Ectodermal cell (in vitro differentiated cells): ENCODE data around the gene ZNF462.
A peak's percentile ranks its signal among the peaks of the same experiment; 100 is the strongest.

Experiments used
- H3K27ac ChIP-seq: 2 replicates; pipeline ENCODE4 v1.7.0; 2013; ENCODE audit warnings: mild to moderate bottlenecking, low read depth, low read length; ENCODE audit not compliant: insufficient read depth, poor library complexity, severe bottlenecking
- H3K27me3 ChIP-seq: 2 replicates; pipeline ENCODE4 v1.7.0; 2013; ENCODE audit warnings: mild to moderate bottlenecking, low read length; ENCODE audit not compliant: insufficient read depth, control insufficient read depth, poor library complexity, severe bottlenecking
- H3K36me3 ChIP-seq: one replicate; pipeline ENCODE4 v1.7.0; 2013; ENCODE audit warnings: low read length; ENCODE audit not compliant: control insufficient read depth, insufficient read depth
- H3K4me1 ChIP-seq: one replicate; pipeline ENCODE4 v1.7.0; 2013; ENCODE audit warnings: low read length; ENCODE audit not compliant: control insufficient read depth, insufficient read depth
- H3K4me3 ChIP-seq: 2 replicates; pipeline ENCODE4 v1.7.0; 2013; ENCODE audit warnings: low read depth, low read length, control low read depth; ENCODE audit not compliant: insufficient read depth
- H3K9me3 ChIP-seq: 2 replicates; pipeline ENCODE4 v1.7.0; 2013; ENCODE audit warnings: mild to moderate bottlenecking, low read length, moderate library complexity; ENCODE audit not compliant: control insufficient read depth
- WGBS, 2 experiments: methylation state at CpG; one replicate each; pipeline ENCODE4 v1.1.7; 2013; ENCODE audit warnings: missing lambda C conversion rate in 2 of 2; 5-methylcytosine and 5-hydroxymethylcytosine counted together

Gene ZNF462

GRCh38 chr9:107018861-107019545 lies 156.0 kb downstream of the ZNF462 start:
- H3K9me3 ChIP-seq: no peaks in the 10 kb centered on the region
- no peak overlapping the region for H3K4me3 ChIP-seq
- peaks cover 8% of the 10 kb centered on the region for H3K4me1 ChIP-seq
- no peaks in the 10 kb centered on the region for H3K27me3 ChIP-seq
- WGBS, 2 experiments: 95 to 97% methylated on average over 3 to 5 of the region's 5 CpGs
- no peaks in the 10 kb centered on the region for H3K36me3 ChIP-seq
- no peak overlapping the region for H3K27ac ChIP-seq

GRCh38 chr9:107020040-107020530 lies 157.1 kb downstream of the ZNF462 start:
- Histone ChIP-seq H3K27me3 (no peaks in the 10 kb centered on the region), H3K36me3 (no peaks in the 10 kb centered on the region), H3K4me3 (no peak overlapping the region), H3K27ac (peak overlapping the region; percentile 1), H3K9me3 (no peaks in the 10 kb centered on the region), H3K4me1 (peaks cover 8% of the 10 kb centered on the region)
- 46 to 54% methylated on average over 2 of the region's 2 CpGs for WGBS, 2 experiments

- Histone ChIP-seq H3K4me1 (peaks cover 8% of the 10 kb centered on the region), H3K4me3 (no peak overlapping the region), H3K27ac (no peak overlapping the region), H3K27me3 (no peaks in the 10 kb centered on the region), H3K9me3 (no peaks in the 10 kb centered on the region), H3K36me3 (no peaks in the 10 kb centered on the region)
- WGBS, 2 experiments: 91 to 92% methylated on average over 2 of the region's 2 CpGs
Observed at GRCh38 chr9:107024193-107024592, 161.2 kb downstream of the ZNF462 start.

DNA sequence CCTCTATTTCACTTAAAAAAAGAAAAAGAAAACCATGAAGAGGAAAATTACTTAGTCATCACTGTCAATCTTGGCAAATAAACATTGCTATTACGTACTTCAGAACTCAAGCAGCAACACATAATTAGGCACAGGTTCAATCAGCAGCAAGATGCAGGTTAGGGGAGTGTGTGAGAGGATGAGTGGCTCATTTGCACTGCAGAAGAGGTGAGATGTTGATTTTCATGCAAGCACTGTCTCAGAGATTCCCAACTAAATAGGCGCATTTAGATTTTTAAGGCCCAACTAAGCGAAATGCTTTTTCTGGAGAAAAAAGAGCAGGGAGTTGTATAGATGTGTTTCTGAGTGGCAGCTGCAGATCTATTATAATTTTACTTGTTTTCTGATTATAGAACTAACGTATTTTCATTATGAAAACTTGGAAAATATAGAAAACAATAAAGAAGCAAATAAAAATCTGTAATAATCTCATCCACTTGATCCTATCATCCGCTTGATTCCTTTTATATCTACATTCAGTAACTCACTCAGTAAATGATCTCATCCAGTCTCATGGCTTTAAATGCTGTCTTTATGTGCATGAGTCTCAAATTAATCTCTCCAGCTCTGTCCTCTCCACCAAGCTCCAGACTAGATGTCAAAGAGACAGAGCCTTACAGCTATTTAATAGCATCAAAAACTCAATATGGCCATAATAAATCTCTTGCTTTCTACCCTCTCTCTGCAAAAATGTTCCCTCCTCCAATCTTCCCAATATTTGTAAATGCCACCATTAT lies 162.5 kb downstream of the ZNF462 start:
- Histone ChIP-seq H3K36me3 (no peaks in the 10 kb centered on the region), H3K27me3 (no peaks in the 10 kb centered on the region), H3K4me3 (no peak overlapping the region), H3K4me1 (peaks cover 8% of the 10 kb centered on the region), H3K27ac (no peak overlapping the region), H3K9me3 (no peaks in the 10 kb centered on the region)
- 93 to 95% methylated on average over 4 to 5 of the region's 5 CpGs for WGBS, 2 experiments

DNA sequence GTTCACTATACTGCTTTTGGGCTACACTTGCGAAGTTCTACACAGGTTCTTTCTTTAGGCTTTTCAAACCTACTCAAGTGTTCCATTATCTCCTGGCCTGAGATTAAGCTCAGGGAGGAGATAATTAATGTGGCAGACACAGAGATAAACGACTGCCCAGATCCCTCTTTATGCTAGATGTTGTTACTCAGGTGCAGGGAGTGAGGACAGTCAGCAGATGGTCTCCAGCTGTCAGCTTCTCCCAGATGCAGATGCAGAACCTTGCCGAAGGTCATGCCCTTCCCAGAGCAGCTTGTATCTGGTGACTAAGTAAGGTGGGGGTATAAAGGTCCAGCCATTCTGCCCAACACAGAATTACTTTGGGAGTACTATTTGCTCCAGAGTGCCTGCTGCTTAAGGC lies 166.2 kb downstream of the ZNF462 start:
- no peak overlapping the region for H3K4me3 ChIP-seq
- H3K27me3 ChIP-seq: no peaks in the 10 kb centered on the region
- no peaks in the 10 kb centered on the region for H3K36me3 ChIP-seq
- WGBS, 2 experiments: 93 to 94% methylated on average over 3 of the region's 3 CpGs
- no peak overlapping the region for H3K27ac ChIP-seq
- peaks cover 5% of the 10 kb centered on the region for H3K4me1 ChIP-seq
- no peaks in the 10 kb centered on the region for H3K9me3 ChIP-seq

- Histone ChIP-seq H3K27me3 (no peaks in the 10 kb centered on the region), H3K4me3 (no peak overlapping the region), H3K36me3 (no peaks in the 10 kb centered on the region), H3K27ac (no peak overlapping the region), H3K4me1 (peaks cover 5% of the 10 kb centered on the region), H3K9me3 (no peaks in the 10 kb centered on the region)
- 93 to 98% methylated on average over 3 of the region's 3 CpGs for WGBS, 2 experiments
Observed at GRCh38 chr9:107033966-107034365, 171.0 kb downstream of the ZNF462 start.

- H3K36me3 ChIP-seq: no peaks in the 10 kb centered on the region
- H3K27ac ChIP-seq: no peak overlapping the region
- no peaks in the 10 kb centered on the region for H3K9me3 ChIP-seq
- 96% methylated on average over 5 of the region's 5 CpGs for WGBS, 2 experiments
- no peak overlapping the region for H3K4me3 ChIP-seq
- no peaks in the 10 kb centered on the region for H3K27me3 ChIP-seq
- peaks cover 7% of the 10 kb centered on the region for H3K4me1 ChIP-seq
Observed at GRCh38 chr9:107034831-107035230, 171.9 kb downstream of the ZNF462 start.

DNA sequence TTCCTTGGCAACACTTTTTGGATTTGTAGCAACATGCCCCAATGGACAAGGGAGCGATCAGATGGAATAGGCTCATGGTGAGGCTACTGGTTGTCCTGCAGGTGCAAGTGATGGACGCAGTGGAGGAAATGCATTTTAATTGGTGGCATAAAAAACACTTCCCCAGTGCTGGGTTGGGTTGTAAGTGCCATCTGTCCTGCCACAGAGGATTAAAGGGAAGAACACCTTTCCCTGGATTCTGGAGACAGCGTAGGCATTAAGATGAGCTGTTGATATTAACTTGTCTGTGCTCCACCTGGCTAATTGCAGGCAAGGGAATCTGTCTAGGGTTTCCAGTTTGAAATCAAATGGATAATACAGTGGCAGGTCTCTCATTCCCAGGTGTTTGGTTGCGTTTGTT lies 173.4 kb downstream of the ZNF462 start:
- no peaks in the 10 kb centered on the region for H3K36me3 ChIP-seq
- no peaks in the 10 kb centered on the region for H3K27me3 ChIP-seq
- no peaks in the 10 kb centered on the region for H3K9me3 ChIP-seq
- H3K27ac ChIP-seq: no peak overlapping the region
- H3K4me1 ChIP-seq: peaks cover 4% of the 10 kb centered on the region
- H3K4me3 ChIP-seq: no peak overlapping the region
- 93 to 96% methylated on average over 4 of the region's 4 CpGs for WGBS, 2 experiments

- no peaks in the 10 kb centered on the region for H3K27me3 ChIP-seq
- H3K4me3 ChIP-seq: no peak overlapping the region
- H3K36me3 ChIP-seq: no peaks in the 10 kb centered on the region
- peaks cover 4% of the 10 kb centered on the region for H3K4me1 ChIP-seq
- H3K27ac ChIP-seq: no peak overlapping the region
- no peaks in the 10 kb centered on the region for H3K9me3 ChIP-seq
- WGBS, 2 experiments: 78 to 89% methylated on average over 4 of the region's 4 CpGs
Observed at GRCh38 chr9:107039542-107039941, 176.6 kb downstream of the ZNF462 start.

GRCh38 chr9:107042606-107043005 lies 179.6 kb downstream of the ZNF462 start:
- no peak overlapping the region for H3K27ac ChIP-seq
- no peaks in the 10 kb centered on the region for H3K36me3 ChIP-seq
- H3K27me3 ChIP-seq: no peaks in the 10 kb centered on the region
- H3K4me3 ChIP-seq: no peak overlapping the region
- no peaks in the 10 kb centered on the region for H3K9me3 ChIP-seq
- peaks cover 10% of the 10 kb centered on the region for H3K4me1 ChIP-seq
